NCI-H1694 treated with DMSO at 0.1 percent for 48 hours (cell line): ENCODE measurements around the gene NHERF2.

Experiments
- DNase-seq: peaks from one replicate; lab custom pipeline; 2025; lab: John Stamatoyannopoulos, UW

The NHERF2 gene

DNA sequence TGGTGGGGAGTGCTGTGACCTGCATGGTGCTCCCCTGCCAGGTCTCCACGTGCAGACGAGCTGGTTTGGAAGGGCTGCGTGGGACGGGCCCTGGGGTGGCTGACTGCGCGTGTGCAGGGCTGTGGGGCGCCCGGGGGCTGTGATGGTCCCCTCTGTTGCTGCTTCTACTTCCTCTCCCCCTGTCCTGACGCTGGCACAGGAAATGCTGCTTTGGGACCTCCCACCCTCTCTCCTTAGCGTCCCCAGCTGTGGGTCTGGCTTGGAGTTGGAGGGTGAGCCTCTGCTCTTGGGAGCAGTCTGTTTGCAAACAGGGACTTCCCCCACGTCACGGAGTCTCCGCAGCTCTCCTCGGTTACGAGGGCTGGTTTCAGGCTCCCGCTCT, 56.3 kb downstream of the NHERF2 start:
- DNase-seq: no peak

- DNase-seq: no peak
Measured at GRCh38 chr16:2083409-2083808, 56.7 kb downstream of the NHERF2 start.

- no peak for DNase-seq
Measured at GRCh38 chr16:2083876-2084780, 57.4 kb downstream of the NHERF2 start.

DNA sequence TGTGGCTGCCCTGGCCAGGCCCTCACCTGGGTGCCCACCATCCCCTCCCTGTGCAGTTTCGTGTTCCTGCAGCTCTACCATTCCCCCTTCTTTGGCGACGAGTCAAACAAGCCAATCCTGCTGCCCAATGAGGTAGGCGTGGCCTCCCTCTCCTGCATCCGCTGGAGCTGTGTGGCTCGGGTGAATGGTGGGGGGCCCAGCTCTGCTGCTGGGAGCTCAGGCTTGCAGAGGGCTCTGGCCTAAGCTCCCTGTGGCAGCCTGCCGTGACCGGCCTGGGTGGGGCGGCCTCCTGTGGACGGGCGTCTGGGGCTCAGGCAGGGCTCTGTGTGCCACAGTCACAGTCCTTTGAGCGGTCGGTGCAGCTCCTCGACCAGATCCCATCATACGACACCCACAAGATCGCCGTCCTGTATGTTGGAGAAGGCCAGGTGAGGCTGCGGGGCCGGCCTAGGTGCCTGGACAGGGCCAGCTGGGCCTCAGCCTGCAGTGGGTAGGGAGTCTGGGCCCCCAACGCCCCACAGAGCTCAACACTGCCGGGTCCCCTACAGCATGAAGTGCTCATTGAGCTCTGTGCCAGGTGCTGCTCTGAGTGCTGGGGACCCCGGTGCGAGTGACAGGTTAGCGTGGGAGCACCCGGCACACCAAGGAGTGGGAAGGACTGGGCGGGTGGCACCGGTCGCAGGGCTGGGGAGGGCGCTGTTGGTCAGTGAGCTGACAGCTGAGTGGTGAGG, 58.4 kb downstream of the NHERF2 start:
- DNase-seq: no peak

- no peak for DNase-seq
Measured at GRCh38 chr16:2085669-2086068, 59.0 kb downstream of the NHERF2 start.

DNA sequence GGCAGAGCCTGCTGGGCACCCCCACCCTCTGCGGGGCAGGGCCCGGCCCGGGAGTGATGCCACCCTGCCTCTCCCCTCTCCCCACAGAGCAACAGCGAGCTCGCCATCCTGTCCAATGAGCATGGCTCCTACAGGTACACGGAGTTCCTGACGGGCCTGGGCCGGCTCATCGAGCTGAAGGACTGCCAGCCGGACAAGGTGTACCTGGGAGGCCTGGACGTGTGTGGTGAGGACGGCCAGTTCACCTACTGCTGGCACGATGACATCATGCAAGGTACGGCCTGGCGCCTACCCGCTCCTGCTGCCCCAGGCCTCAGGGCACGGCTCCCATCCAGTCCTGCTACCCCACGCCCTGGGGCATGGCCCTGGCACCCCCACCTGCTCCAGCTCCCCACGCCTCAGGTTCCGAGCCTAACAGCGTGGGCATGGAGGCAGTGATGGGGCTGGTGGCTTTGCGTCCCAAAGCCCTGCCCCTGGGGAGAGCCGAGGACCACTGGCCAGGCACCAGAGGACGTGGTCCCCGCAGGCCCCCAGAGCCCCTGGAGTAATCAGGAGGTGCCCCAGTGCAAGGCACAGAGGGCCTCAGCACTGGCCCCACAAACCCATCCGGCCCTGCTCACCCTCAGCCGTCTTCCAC, 59.5 kb downstream of the NHERF2 start:
- no peak for DNase-seq

GRCh38 chr16:2086812-2087747, 60.4 kb downstream of the NHERF2 start:
- DNase-seq: no peak

DNA sequence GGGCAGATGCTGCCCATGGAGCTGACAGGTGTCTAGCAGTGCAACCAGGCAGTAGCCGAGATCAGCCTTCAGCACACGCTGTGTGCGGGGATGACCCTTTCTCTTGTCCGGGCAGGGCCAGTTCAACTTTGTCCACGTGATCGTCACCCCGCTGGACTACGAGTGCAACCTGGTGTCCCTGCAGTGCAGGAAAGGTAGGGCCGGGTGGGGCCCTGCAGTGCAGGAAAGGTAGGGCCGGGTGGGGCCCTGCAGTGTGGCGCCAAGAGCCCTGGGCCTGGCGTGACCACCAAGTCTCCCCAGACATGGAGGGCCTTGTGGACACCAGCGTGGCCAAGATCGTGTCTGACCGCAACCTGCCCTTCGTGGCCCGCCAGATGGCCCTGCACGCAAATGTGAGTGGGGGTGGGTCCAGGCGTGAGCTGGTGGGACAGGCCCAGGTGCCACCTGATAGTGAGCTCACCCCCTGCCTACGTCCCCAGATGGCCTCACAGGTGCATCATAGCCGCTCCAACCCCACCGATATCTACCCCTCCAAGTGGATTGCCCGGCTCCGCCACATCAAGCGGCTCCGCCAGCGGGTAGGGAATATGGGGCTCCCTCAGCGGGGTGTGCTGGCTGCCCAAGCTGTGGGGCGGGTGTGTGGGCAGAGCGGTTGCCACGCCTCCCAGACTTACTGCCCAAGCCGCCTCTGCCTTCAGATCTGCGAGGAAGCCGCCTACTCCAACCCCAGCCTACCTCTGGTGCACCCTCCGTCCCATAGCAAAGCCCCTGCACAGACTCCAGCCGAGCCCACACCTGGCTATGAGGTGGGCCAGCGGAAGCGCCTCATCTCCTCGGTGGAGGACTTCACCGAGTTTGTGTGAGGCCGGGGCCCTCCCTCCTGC, 61.3 kb downstream of the NHERF2 start:
- no peak for DNase-seq
